ENCODE results near the gene MED12L. TPM values are rescaled to one million over a fixed set of nuclear protein-coding genes. Genes with fewer than 3 reads are reported as not detected.

Gene MED12L
- total RNA-seq, 1 donor from 2014 or later, result 0.97 TPM

GRCh38 chr3:151318991-151319390 lies 233.5 kb downstream of the MED12L start:
- peaks cover 22% of the 10 kb centered on the region for H3K4me1 Mint-ChIP-seq (ENCODE audit: low read depth)
- H3K27me3 Mint-ChIP-seq (ENCODE audit: low read depth), result no peaks in the 10 kb centered on the region
- no peak for DNase-seq (ENCODE audit: low spot score)
- no peak overlapping the region for H3K27ac Mint-ChIP-seq (ENCODE audit: unreplicated experiment)
- peaks cover 1% of the 10 kb centered on the region for H3K36me3 Mint-ChIP-seq (ENCODE audit: low read depth)
- H3K4me3 Mint-ChIP-seq (ENCODE audit: unreplicated experiment), result no peak overlapping the region
- peaks cover 9% of the 10 kb centered on the region for H3K9me3 Mint-ChIP-seq (ENCODE audit: low read depth)
- no peak for TF ChIP-seq CTCF (IDR thresholded peaks at IDR 0.05)

DNA sequence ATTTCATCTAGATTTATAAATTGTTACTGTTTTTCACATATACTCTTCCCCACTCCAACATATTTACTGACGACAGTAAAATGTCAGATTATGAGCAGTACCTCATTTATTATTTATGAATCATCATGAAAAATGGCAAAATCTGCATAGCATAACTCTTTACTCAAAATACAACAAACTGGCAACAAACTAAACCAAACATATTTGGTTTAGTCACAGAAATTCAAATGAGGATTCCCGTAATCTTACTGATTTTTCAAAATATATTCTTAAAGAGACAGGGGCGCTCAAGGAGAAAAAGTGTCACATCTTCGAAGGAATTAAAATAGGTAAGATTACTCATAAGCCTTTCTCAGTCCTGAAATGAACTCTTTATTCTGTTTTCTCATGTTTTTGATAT lies 234.2 kb downstream of the MED12L start:
- Mint-ChIP-seq H3K27ac (ENCODE audit: unreplicated experiment) (no peak overlapping the region), H3K9me3 (ENCODE audit: low read depth) (peaks cover 9% of the 10 kb centered on the region), H3K4me3 (ENCODE audit: unreplicated experiment) (no peak overlapping the region), H3K4me1 (ENCODE audit: low read depth) (peaks cover 22% of the 10 kb centered on the region), H3K36me3 (ENCODE audit: low read depth) (peaks cover 1% of the 10 kb centered on the region), H3K27me3 (ENCODE audit: low read depth) (no peaks in the 10 kb centered on the region)
- no peak for TF ChIP-seq CTCF (IDR thresholded peaks at IDR 0.05)
- DNase-seq (ENCODE audit: low spot score), result no peak

DNA sequence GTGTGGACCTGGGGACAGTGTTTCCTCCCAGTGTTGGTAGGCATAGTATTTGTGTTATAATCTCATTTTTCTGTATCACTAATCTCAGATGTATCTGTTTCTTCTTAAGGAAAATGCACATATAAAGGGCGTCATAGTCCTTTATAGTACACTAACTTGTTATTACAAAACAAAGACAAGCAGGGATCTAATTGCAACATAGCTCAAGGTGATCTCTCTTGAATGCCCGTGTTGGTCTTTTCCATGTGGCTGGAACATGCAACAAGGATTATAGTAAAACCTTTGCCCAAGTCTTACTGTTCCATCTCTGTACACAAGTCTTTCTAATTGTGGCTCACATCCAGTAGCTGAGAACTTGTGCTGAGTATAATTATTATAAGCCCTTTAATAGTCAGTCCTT lies 234.7 kb downstream of the MED12L start:
- Mint-ChIP-seq H3K27me3 (ENCODE audit: low read depth) (no peaks in the 10 kb centered on the region), H3K36me3 (ENCODE audit: low read depth) (peaks cover 1% of the 10 kb centered on the region), H3K4me1 (ENCODE audit: low read depth) (peaks cover 19% of the 10 kb centered on the region), H3K9me3 (ENCODE audit: low read depth) (peaks cover 6% of the 10 kb centered on the region), H3K27ac (ENCODE audit: unreplicated experiment) (no peak overlapping the region), H3K4me3 (ENCODE audit: unreplicated experiment) (no peak overlapping the region)
- TF ChIP-seq CTCF (IDR thresholded peaks at IDR 0.05), result no peak
- DNase-seq (ENCODE audit: low spot score), result no peak

DNA sequence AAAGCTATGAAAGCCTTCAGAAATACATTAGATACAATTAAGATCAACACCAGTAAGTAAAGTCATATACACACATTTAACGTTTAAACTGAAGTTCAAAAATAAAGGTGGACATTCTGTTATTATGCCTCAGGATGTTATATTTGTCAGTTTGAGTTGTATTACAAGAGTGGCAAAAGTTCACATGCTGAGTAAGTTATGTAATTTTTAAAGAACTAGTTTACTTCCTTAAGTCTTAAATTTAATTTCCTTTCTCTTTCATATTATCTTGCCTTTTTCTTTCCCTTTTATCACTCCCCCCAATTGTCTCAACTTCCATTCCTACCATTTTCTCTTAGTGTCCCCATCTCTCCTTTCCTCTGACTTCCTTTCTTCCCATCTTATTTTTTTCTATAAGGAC lies 236.1 kb downstream of the MED12L start:
- no peak overlapping the region for H3K4me3 Mint-ChIP-seq (ENCODE audit: unreplicated experiment)
- no peak overlapping the region for H3K27ac Mint-ChIP-seq (ENCODE audit: unreplicated experiment)
- no peak for DNase-seq (ENCODE audit: low spot score)
- H3K27me3 Mint-ChIP-seq (ENCODE audit: low read depth), result no peaks in the 10 kb centered on the region
- H3K4me1 Mint-ChIP-seq (ENCODE audit: low read depth), result peaks cover 8% of the 10 kb centered on the region
- TF ChIP-seq CTCF (IDR thresholded peaks at IDR 0.05), result no peak
- no peaks in the 10 kb centered on the region for H3K9me3 Mint-ChIP-seq (ENCODE audit: low read depth)
- H3K36me3 Mint-ChIP-seq (ENCODE audit: low read depth), result peaks cover 1% of the 10 kb centered on the region

DNA sequence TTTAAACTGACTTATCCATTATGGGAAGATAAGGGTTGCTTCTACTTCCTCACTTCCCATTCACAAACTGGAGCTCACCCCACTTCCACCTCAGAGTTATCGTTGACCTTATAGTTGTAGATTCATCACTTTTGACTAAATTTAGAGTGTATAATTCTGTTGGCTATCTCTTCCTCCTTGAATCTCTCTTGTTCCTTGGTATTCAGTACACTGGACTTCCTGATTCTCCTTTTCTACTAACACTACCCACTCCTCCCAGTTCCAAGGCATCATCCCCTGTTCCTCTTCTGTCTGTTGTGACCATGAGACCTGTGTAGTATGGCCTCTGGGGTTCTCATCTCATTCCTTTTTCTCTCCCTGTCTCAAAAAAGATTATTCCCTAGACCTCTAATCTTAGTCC lies 237.0 kb downstream of the MED12L start:
- DNase-seq (ENCODE audit: low spot score), result no peak
- no peak overlapping the region for H3K4me3 Mint-ChIP-seq (ENCODE audit: unreplicated experiment)
- H3K4me1 Mint-ChIP-seq (ENCODE audit: low read depth), result peaks cover 5% of the 10 kb centered on the region
- peaks cover 1% of the 10 kb centered on the region for H3K36me3 Mint-ChIP-seq (ENCODE audit: low read depth)
- no peaks in the 10 kb centered on the region for H3K9me3 Mint-ChIP-seq (ENCODE audit: low read depth)
- no peak for TF ChIP-seq CTCF (IDR thresholded peaks at IDR 0.05)
- no peak overlapping the region for H3K27ac Mint-ChIP-seq (ENCODE audit: unreplicated experiment)
- no peaks in the 10 kb centered on the region for H3K27me3 Mint-ChIP-seq (ENCODE audit: low read depth)

All from chondrocyte (in vitro differentiated cells).